ENCODE measurements around the gene DGKE.

DNA sequence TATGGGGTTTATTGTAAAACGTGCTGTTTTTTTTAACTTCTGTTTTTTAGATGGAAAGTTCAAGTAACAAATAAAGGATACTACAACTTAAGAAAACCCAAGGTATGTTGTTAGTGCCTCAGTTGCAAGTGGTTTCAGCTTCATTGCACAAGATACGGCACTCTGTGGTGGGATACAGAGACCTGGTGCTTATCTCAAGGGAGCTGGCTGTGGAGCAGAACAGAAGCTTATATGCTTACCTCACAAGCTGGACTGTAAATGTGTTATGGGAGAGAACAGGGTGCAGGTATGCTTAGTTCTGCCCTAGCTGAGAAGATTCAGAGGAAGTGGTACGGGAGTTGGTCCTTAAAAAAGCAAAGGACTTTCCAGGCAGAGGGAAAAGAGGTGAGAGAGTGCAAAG, 15.2 kb downstream of the DGKE start:
- TF ChIP-seq, protein P1, sequence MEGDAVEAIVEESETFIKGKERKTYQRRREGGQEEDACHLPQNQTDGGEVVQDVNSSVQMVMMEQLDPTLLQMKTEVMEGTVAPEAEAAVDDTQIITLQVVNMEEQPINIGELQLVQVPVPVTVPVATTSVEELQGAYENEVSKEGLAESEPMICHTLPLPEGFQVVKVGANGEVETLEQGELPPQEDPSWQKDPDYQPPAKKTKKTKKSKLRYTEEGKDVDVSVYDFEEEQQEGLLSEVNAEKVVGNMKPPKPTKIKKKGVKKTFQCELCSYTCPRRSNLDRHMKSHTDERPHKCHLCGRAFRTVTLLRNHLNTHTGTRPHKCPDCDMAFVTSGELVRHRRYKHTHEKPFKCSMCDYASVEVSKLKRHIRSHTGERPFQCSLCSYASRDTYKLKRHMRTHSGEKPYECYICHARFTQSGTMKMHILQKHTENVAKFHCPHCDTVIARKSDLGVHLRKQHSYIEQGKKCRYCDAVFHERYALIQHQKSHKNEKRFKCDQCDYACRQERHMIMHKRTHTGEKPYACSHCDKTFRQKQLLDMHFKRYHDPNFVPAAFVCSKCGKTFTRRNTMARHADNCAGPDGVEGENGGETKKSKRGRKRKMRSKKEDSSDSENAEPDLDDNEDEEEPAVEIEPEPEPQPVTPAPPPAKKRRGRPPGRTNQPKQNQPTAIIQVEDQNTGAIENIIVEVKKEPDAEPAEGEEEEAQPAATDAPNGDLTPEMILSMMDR (conservative IDR thresholded peaks at IDR 0.05 in 1 of 2, IDR thresholded peaks at IDR 0.05 in 1 of 2; ENCODE audit: extremely low read depth in 1 of 2, insufficient read depth in 1 of 2, low read depth in 1 of 2, low read length in 2 of 2), result no peak
- no peak for TF ChIP-seq EZH2 (IDR thresholded peaks at IDR 0.05; ENCODE audit: borderline replicate concordance, low read length)

Measured in mammary epithelial cell (primary cell).